ENCODE results near the gene KRTAP9-2.

The KRTAP9-2 gene

GRCh38 chr17:41185001-41185400, 41.4 kb upstream of the KRTAP9-2 start:
- H3K4me3 ChIP-seq (ENCODE audit: low read depth, low read length), result no peak overlapping the region
- H3K36me3 ChIP-seq (ENCODE audit: control insufficient read depth in 2 of 2, insufficient read depth in 1 of 2, low read length in 2 of 2), result no peaks in the 10 kb centered on the region
- H3K27ac ChIP-seq (ENCODE audit: extremely low read depth, low read depth, low read length), result no peak overlapping the region
- CTCF ChIA-PET, result no interaction called here
- TF ChIP-seq ZNF221 (tag by site-specific recombination; IDR thresholded peaks at IDR 0.05; ENCODE audit: borderline replicate concordance) (no peak), SP3 (tag by site-specific recombination; IDR thresholded peaks at IDR 0.05) (no peak), SP2 (tag by site-specific recombination; IDR thresholded peaks at IDR 0.05) (no peak), MZF1 (tag by site-specific recombination; IDR thresholded peaks at IDR 0.05; ENCODE audit: borderline replicate concordance) (no peak), IKZF3 (tag by site-specific recombination; IDR thresholded peaks at IDR 0.05) (no peak), ZBTB10 (tag by site-specific recombination; IDR thresholded peaks at IDR 0.05) (no peak)
- TF ChIP-seq, protein P1, sequence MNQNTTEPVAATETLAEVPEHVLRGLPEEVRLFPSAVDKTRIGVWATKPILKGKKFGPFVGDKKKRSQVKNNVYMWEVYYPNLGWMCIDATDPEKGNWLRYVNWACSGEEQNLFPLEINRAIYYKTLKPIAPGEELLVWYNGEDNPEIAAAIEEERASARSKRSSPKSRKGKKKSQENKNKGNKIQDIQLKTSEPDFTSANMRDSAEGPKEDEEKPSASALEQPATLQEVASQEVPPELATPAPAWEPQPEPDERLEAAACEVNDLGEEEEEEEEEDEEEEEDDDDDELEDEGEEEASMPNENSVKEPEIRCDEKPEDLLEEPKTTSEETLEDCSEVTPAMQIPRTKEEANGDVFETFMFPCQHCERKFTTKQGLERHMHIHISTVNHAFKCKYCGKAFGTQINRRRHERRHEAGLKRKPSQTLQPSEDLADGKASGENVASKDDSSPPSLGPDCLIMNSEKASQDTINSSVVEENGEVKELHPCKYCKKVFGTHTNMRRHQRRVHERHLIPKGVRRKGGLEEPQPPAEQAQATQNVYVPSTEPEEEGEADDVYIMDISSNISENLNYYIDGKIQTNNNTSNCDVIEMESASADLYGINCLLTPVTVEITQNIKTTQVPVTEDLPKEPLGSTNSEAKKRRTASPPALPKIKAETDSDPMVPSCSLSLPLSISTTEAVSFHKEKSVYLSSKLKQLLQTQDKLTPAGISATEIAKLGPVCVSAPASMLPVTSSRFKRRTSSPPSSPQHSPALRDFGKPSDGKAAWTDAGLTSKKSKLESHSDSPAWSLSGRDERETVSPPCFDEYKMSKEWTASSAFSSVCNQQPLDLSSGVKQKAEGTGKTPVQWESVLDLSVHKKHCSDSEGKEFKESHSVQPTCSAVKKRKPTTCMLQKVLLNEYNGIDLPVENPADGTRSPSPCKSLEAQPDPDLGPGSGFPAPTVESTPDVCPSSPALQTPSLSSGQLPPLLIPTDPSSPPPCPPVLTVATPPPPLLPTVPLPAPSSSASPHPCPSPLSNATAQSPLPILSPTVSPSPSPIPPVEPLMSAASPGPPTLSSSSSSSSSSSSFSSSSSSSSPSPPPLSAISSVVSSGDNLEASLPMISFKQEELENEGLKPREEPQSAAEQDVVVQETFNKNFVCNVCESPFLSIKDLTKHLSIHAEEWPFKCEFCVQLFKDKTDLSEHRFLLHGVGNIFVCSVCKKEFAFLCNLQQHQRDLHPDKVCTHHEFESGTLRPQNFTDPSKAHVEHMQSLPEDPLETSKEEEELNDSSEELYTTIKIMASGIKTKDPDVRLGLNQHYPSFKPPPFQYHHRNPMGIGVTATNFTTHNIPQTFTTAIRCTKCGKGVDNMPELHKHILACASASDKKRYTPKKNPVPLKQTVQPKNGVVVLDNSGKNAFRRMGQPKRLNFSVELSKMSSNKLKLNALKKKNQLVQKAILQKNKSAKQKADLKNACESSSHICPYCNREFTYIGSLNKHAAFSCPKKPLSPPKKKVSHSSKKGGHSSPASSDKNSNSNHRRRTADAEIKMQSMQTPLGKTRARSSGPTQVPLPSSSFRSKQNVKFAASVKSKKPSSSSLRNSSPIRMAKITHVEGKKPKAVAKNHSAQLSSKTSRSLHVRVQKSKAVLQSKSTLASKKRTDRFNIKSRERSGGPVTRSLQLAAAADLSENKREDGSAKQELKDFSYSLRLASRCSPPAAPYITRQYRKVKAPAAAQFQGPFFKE (tag by site-specific recombination; IDR thresholded peaks at IDR 0.05; ENCODE audit: borderline replicate concordance), result no peak
- H3K9me3 ChIP-seq (ENCODE audit: control insufficient read depth, insufficient read depth, low read depth, low read length), result no peaks in the 10 kb centered on the region
- no peaks in the 10 kb centered on the region for H3K4me1 ChIP-seq (ENCODE audit: control insufficient read depth, insufficient read depth, low read length)
- POLR2A ChIA-PET, result no interaction called here

DNA sequence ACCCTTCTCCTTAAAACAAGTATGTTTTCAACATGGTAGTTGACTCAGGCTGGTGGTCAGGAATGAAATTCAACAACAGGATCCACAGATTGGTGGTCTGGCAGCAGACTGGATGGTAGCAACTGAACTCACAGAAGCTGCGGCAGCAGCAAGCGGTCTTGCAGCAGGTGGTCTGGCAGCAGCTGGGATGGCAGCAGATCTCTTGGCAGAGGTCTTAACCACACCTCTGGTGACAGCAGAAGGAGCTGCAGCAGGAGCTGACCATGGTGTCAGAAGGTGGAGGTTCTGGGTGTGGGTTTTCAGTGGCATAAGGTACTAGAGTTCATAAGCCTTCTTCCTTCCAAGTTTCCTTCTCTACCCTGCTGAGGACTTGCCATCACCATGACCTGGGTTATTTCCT, 39.6 kb upstream of the KRTAP9-2 start:
- CTCF ChIA-PET, result interaction anchor here (0.6 to 0.9 kb wide), 2 partner anchors 335 to 363 kb away, joined by 3 to 4 read pairs; no protein-coding TSS in a partner anchor
- Histone ChIP-seq H3K27ac (ENCODE audit: extremely low read depth, low read depth, low read length) (no peak overlapping the region), H3K4me3 (ENCODE audit: low read depth, low read length) (no peak overlapping the region), H3K4me1 (ENCODE audit: control insufficient read depth, insufficient read depth, low read length) (no peaks in the 10 kb centered on the region), H3K36me3 (ENCODE audit: control insufficient read depth in 2 of 2, insufficient read depth in 1 of 2, low read length in 2 of 2) (no peaks in the 10 kb centered on the region), H3K9me3 (ENCODE audit: control insufficient read depth, insufficient read depth, low read depth, low read length) (no peaks in the 10 kb centered on the region)
- POLR2A ChIA-PET, result no interaction called here
- TF ChIP-seq, protein P2, sequence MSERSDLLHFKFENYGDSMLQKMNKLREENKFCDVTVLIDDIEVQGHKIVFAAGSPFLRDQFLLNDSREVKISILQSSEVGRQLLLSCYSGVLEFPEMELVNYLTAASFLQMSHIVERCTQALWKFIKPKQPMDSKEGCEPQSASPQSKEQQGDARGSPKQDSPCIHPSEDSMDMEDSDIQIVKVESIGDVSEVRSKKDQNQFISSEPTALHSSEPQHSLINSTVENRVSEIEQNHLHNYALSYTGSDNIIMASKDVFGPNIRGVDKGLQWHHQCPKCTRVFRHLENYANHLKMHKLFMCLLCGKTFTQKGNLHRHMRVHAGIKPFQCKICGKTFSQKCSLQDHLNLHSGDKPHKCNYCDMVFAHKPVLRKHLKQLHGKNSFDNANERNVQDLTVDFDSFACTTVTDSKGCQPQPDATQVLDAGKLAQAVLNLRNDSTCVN (tag by site-specific recombination; optimal IDR thresholded peaks at IDR 0.05), result no peak
- TF ChIP-seq ZNF266 (tag by site-specific recombination; IDR thresholded peaks at IDR 0.05; ENCODE audit: low read depth), result no peak
- TF ChIP-seq ZIC2 (tag by site-specific recombination; IDR thresholded peaks at IDR 0.05), result peak; percentile 43
- no peak for TF ChIP-seq ZBTB10 (tag by site-specific recombination; IDR thresholded peaks at IDR 0.05)
- TF ChIP-seq, protein P3, sequence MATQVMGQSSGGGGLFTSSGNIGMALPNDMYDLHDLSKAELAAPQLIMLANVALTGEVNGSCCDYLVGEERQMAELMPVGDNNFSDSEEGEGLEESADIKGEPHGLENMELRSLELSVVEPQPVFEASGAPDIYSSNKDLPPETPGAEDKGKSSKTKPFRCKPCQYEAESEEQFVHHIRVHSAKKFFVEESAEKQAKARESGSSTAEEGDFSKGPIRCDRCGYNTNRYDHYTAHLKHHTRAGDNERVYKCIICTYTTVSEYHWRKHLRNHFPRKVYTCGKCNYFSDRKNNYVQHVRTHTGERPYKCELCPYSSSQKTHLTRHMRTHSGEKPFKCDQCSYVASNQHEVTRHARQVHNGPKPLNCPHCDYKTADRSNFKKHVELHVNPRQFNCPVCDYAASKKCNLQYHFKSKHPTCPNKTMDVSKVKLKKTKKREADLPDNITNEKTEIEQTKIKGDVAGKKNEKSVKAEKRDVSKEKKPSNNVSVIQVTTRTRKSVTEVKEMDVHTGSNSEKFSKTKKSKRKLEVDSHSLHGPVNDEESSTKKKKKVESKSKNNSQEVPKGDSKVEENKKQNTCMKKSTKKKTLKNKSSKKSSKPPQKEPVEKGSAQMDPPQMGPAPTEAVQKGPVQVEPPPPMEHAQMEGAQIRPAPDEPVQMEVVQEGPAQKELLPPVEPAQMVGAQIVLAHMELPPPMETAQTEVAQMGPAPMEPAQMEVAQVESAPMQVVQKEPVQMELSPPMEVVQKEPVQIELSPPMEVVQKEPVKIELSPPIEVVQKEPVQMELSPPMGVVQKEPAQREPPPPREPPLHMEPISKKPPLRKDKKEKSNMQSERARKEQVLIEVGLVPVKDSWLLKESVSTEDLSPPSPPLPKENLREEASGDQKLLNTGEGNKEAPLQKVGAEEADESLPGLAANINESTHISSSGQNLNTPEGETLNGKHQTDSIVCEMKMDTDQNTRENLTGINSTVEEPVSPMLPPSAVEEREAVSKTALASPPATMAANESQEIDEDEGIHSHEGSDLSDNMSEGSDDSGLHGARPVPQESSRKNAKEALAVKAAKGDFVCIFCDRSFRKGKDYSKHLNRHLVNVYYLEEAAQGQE (tag by site-specific recombination; IDR thresholded peaks at IDR 0.05), result peak; percentile 76
